Mononuclear cell (primary cell): ENCODE measurements around the gene GSTM3. TPM values are rescaled to one million over a fixed set of nuclear protein-coding genes. Genes with fewer than 3 reads are reported as not detected.

ENCODE experiments used
- H3K27me3 ChIP-seq: 2 replicates; pipeline ENCODE4 v1.6.0; 2011; ENCODE audit warnings: low read length, control low read depth; ENCODE audit not compliant: insufficient read depth
- H3K4me1 ChIP-seq: 2 replicates; pipeline ENCODE4 v1.5.1; 2011; ENCODE audit warnings: mild to moderate bottlenecking, low read length, control low read depth; ENCODE audit not compliant: insufficient read depth
- H3K4me3 ChIP-seq: 2 replicates; pipeline ENCODE4 v1.5.1; 2011; ENCODE audit warnings: mild to moderate bottlenecking, low read length, moderate library complexity
- H3K9me3 ChIP-seq: 2 replicates; pipeline ENCODE4 v1.5.1; 2011; ENCODE audit warnings: low read depth, mild to moderate bottlenecking, control low read depth, low read length
- total RNA-seq: library from RNA; depleted of rRNA; stranded (reverse); fragments of >200 nt; gene quantifications from one replicate; pipeline ENCODE4 v1.2.3, GENCODE V29; 2012

The GSTM3 gene
- total RNA-seq, result 7.5 TPM

DNA sequence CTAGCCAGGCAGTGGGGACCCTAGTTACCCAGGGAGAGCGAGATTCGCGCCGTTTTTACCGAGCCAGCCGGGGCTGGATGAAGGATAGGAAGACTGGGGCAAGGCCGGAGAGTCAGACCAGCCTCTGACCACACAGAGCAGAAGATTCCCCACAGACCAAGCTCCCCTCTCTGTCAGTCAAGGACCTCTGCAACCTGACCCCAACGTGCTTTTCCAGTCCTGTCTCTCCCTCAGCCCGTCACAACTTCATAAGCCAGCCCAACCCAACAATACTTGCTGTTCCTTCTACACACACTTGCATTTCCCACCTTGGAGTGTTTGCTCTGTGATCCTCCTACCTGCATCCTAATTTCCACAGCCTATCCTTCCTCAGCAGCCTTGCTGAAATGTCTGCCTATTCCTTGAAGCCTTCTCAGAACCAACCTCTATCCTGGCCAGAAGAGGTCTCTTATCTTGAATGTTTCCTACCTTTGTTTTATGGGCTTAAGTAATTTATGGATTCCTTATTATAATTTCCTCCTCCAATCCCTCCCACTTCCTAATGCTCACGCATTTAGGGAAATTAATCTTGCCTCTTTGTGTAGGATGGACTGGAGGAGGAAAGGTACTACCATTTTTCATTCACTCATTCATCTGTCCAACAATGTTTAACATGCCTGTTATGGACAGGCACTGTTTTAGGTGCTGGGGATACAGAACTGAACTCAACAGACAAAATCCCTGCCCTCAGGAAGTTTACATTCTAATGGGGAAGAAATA is at the start of gene GSTM3:
TSS of gene GSTM3 (minus strand) at position 424 of the 759 bp plus-strand sequence. CDS start 751 bp downstream, outside the sequence.
- Histone ChIP-seq H3K27me3 (peaks cover 29% of the 10 kb centered on the region), H3K4me3 (peak within 1 kb of the TSS; percentile 49), H3K9me3 (no peaks in the 10 kb centered on the region), H3K4me1 (peaks cover 10% of the 10 kb centered on the region)

DNA sequence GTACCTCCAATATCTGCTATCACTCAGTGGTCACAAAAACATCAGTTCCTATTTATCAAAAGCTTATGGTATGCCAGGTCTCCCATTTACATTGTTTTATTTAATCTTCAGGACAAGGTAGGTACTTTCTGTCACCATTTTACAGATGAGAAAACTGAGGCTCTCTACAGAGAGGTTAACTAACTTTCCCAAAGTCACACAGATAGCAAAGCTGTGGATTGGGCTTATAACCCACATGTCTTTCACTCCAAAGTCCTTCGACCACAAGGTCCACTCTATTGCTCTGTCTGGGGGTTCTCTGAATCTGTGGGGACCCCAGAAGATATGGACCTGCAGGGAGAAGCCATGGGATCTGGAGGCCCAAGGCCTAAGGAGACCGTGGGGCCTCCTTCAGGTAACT is 49.5 kb upstream of the GSTM3 start:
- Histone ChIP-seq H3K4me1 (peaks cover 65% of the 10 kb centered on the region), H3K9me3 (no peaks in the 10 kb centered on the region), H3K4me3 (no peak overlapping the region), H3K27me3 (no peaks in the 10 kb centered on the region)

DNA sequence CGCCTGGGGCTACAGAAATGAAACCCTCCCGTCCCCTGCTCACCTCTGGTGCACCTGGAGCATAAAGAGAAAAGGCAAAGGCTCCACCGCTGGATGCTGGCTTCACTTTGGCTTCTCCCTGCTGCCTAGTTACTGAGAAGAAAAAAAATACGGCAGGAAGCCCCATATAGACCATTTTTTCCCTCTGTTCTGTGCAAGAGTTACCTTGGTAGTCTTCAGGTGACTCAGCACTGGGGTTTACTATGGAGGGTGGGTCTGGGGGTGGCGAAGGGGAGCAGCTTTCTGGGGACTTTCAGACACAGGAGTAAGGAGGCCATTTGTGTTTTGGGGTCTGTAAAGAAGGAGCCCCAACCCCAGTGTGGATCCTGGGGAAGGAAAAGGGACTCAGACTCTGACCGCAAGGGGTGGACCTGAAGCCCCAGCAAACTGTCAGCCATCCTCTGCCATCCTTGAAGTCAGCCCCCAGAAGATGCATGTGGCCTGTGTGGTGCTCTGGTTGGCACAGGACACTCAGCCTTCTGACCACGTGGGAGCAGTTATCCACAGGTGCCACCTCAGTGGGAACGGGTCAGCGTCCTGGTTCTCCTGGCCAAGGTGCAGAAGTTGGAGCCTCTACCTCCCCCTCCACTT is 48.8 kb upstream of the GSTM3 start:
- H3K9me3 ChIP-seq, result no peaks in the 10 kb centered on the region
- H3K4me1 ChIP-seq, result peaks cover 65% of the 10 kb centered on the region
- H3K27me3 ChIP-seq, result no peaks in the 10 kb centered on the region
- no peak overlapping the region for H3K4me3 ChIP-seq

DNA sequence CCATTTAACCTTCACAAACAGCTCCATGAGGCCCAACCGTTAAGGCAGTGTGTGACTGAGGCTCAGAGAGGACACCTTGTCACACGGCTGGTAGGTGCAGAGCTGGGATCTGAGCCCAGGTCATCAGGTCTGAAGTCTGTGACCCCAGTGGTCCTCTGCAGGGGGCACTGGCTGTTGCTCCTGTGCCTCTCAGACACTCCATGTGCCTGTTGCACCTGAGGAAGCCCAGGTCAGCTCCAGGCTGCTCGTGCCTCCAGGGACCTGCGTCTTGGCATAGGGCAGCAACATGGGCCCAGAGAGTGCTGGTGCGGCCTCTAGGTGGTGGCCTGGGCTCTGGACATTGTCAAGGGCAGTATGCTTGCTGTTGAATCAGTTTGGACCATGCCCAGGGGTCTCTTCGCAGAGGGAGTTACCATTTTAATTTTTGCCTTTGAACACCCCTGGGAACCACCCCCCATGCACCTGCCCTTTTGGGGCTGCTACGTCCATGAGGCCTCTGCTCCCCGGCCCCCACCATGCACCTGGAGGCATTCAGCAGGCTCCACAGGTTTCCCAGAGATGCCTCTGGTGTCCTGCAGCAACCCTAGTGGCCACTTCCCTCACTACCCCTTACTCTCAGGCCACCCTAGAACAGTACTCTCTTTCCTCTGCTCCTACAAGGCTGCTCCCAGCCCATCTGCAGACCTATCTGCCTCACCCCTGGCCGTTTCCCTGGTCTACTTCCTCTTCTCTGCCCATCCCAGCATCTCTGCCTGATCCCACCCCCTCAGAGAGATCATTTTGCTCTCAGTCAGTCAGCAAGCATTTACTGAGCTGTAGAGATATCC is 48.1 kb upstream of the GSTM3 start:
- no peak overlapping the region for H3K4me3 ChIP-seq
- H3K9me3 ChIP-seq, result no peaks in the 10 kb centered on the region
- H3K27me3 ChIP-seq, result no peaks in the 10 kb centered on the region
- H3K4me1 ChIP-seq, result peaks cover 65% of the 10 kb centered on the region

DNA sequence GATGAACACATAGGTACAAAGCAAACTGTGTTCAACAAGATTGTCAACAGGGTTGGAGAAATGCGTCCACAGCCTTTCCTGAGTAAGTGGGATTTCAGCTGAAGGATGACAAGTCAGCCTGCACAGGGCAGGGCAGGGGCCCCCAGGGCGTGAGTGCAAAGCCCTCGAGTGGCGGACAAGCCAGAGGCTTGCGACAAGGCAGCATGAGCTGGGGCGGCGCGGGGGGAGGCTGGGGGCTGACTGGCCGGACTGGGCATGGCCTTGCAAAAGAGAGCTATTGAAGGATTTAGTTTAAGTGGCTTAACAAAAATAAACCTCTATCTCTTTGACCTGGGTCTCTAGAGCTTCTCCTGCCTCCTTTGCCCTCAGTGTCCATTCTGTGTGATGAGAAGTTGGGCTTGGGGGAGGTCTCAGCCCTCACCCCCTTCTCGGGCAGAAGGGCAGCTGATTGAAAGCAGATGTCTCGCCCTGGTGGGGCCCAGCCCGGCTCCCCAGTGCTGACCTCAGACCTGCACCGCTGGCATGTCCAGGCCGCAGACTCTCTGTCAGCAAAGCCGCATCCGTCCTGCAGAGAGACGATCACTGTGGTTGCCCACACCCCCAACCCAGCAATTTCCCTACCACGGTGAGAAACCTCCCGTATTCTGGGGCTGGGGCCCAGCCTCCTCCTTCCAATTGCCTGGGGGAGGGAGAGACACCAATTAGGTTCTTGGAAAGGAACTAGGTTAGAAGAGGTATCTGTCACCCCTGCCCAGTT is 47.2 kb upstream of the GSTM3 start:
- Histone ChIP-seq H3K4me1 (peaks cover 56% of the 10 kb centered on the region), H3K27me3 (no peaks in the 10 kb centered on the region), H3K4me3 (no peak overlapping the region), H3K9me3 (no peaks in the 10 kb centered on the region)

DNA sequence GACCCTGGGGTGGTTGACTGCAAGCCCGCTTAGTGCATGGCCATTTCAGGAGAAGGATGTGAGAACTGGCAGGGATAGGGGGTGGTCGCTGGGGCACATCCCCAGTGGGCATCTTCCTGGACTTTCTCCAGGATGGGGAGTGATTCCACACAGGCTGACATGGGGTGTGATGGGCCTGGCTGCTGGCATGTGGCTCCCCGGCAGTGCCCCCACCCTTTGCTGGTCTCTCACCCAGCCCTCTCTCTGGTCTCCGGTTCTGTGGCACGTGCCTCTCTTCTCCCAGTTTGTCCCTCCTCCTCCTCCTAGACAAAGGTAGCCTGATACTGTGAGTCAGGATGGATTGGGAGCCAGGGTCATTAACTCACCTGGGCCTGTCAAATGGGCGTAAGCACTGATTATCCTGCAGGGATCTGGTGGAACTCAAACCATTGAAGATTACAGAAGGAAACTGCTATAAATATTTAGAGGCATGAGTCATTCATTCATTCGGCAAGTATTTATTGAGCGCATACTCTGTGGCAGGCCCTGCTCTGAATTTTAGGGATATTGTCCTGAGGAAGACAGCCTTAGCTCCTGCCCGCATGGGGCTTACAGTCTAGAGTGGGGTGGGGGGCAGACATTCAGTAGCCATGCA is 46.5 kb upstream of the GSTM3 start:
- Histone ChIP-seq H3K27me3 (no peaks in the 10 kb centered on the region), H3K9me3 (no peaks in the 10 kb centered on the region), H3K4me1 (peaks cover 49% of the 10 kb centered on the region), H3K4me3 (no peak overlapping the region)

DNA sequence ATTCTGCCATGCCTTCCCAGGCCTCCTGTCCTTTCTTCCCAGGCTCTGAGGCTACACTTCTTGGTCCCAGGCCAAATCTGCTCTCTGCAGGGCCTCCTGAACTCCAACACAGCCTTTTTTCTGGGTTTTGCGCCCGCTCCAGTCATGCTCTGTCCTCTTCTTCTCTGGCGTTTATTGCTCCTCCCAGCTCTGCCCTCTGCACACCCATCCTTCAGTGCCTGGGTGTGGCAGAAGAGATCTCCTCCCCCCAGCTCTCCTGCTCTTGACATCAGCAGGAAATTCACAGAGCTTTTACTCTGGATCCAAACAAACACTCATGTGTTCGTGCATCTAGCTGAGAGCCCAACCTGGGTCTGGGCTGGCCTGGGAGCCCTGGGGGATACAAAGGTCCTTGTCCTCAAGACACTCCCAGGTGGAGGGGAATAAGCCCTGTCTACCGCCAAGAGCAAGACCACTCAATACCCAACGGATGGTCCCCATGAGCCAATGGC is 45.7 kb upstream of the GSTM3 start:
- peaks cover 41% of the 10 kb centered on the region for H3K4me1 ChIP-seq
- H3K27me3 ChIP-seq, result no peaks in the 10 kb centered on the region
- H3K9me3 ChIP-seq, result no peaks in the 10 kb centered on the region
- H3K4me3 ChIP-seq, result no peak overlapping the region

DNA sequence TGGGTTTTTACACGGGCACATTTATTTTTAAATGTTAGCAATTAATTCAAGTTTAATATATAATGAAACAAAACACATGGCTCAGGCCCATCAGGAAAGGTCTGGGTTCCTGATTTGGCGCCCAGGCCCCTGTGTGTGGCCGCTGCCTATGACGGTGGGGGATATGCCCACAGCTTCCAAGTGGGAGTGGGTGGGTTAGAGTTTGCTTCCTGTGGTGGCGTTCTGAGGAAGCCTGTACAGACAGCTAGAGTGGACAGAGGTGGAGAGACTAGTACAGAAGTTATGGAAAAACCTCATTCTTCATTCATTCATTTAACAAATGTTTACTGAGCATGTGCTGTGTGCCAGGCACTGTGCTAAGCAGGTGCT is 45.3 kb upstream of the GSTM3 start:
- Histone ChIP-seq H3K9me3 (no peaks in the 10 kb centered on the region), H3K4me3 (no peak overlapping the region), H3K4me1 (peaks cover 36% of the 10 kb centered on the region), H3K27me3 (no peaks in the 10 kb centered on the region)

DNA sequence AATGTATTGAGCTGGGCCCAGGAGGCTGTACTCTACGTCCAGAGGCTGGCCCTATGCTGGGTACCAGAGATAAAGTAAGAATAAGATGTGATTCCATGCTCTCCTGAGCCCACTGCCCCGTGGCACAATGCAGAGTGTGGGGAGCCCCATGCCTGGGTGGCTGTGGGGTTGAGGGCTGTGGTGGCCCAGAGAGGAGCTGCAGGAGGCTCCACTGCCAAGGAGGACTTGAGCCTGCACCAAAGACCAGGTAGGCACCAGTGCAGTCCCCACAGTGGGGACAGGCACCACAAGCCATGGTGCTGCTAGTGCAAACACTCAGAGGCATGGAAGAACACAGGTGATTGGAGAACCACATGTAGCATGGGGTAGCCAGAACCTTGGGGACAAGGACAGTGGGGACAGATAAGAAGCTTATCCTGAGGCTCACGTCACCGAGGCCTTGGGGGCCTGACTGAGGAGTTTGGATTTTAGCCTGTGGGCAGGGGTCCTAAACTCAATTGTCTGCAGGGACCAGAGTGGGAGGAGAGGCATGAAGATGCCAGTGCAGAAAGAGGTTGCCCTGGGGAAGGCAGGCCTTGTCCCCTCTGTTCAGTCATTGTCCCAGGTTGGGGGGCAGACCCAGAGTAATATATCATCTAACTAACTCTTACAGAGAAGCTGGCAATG is 44.7 kb upstream of the GSTM3 start:
- H3K27me3 ChIP-seq, result no peaks in the 10 kb centered on the region
- no peak overlapping the region for H3K4me3 ChIP-seq
- peaks cover 31% of the 10 kb centered on the region for H3K4me1 ChIP-seq

DNA sequence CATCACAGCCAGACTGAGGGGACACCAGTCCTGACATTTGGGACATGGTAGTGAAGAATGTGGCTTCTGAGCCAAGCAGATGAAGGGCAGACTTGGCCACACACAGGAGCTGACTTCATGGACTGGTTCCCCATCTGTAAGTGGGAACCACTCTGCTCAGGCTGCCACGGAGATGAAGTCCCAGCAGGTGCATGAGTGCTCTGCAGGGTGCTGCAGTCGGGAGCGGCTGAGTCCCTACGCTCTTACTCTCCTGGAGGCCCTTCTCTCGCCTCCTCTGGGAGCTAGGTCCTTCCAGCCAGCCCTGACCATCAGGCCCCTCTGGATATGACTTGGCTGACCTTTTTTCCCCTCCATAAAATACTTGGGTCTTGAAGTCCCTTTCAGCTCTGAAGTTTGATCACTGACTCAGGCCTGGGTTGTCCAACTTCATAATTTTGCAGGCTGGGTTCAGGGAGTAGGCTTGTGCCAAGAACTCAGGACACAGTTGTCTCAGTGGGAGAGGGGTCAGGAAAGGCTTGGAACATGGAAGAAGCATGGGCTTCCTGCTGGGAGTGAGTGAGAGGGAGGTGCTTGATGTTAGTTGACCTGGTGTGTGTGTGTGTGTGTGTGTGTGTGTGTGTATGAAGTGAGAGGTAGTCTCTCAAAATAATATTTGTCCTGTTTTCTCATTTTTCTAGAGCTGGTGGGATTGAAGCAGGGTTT is 43.9 kb upstream of the GSTM3 start:
- no peaks in the 10 kb centered on the region for H3K27me3 ChIP-seq
- peaks cover 4% of the 10 kb centered on the region for H3K9me3 ChIP-seq
- H3K4me3 ChIP-seq, result no peak overlapping the region
- H3K4me1 ChIP-seq, result peaks cover 22% of the 10 kb centered on the region

More for the DNA sequence above, 44.7 kb upstream of the GSTM3 start:
- peaks cover 4% of the 10 kb centered on the region for H3K9me3 ChIP-seq

DNA sequence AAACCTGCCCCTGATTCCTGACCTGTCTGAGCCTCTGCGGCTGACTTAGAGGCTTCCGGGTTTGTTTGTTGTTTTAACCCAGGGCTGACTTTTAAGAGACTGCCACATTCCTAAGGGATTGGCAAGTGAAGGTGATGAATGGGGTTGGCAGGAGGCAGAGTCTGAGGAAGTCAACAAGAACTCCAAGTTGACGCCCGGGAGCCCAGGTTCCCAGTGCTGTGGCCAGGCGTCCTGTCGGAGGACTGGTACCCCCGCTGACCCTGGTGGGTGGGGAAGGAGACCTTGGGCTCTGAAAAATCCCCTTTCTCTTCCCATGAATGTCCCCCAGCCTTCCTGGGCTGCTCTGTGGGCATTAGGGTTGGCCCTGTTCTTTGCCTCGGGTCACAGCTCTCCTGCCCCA is 42.6 kb upstream of the GSTM3 start:
- no peaks in the 10 kb centered on the region for H3K27me3 ChIP-seq
- H3K4me3 ChIP-seq, result no peak overlapping the region
- peaks cover 10% of the 10 kb centered on the region for H3K4me1 ChIP-seq
- H3K9me3 ChIP-seq, result peaks cover 4% of the 10 kb centered on the region

DNA sequence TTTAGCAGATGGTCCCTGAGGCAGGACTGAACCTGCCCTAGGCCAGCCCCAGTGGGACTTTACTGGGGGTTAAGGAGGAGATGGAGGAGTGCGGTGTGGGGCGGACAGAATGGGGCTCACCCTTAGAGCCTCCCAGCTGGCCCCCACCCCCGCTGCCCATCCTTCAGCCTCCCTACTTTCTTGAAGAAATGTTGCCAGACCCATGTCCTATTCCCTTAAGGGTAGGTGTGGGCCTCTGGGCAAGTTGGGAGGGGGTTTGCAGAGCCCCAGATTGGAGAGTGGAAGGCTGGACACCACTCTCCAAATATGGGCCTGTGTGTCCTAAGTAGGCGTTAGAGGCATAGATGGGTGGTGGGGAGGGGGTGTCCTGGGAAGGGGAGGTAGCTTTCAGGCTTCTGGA is 42.1 kb upstream of the GSTM3 start:
- Histone ChIP-seq H3K4me1 (peaks cover 6% of the 10 kb centered on the region), H3K4me3 (no peak overlapping the region), H3K27me3 (no peaks in the 10 kb centered on the region), H3K9me3 (peaks cover 4% of the 10 kb centered on the region)

DNA sequence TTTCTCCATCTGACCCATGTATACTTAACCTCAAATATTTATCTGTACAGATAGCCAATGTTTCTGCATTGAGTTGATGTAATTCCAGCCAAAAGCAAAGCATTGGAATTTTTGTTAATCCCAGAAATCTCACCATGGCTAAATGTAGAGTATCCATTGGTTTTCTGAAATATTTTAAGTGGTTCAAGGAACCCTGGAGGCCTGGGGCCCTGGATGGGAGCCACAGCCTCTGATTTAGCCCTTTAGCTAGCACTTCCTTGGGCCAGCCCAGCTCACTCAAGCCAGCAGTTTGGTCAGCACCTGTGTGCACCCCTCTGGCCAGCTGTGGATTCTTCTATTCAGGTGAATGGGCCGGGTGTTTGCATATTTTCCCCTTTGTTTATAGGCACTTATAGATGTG is 41.7 kb upstream of the GSTM3 start:
- H3K27me3 ChIP-seq, result no peaks in the 10 kb centered on the region
- no peak overlapping the region for H3K4me3 ChIP-seq
- peaks cover 2% of the 10 kb centered on the region for H3K4me1 ChIP-seq
- H3K9me3 ChIP-seq, result peaks cover 4% of the 10 kb centered on the region
